A172 (cell line): ENCODE results near the gene ITGAV. TPM values are rescaled to one million over a fixed set of nuclear protein-coding genes. Genes with fewer than 3 reads are reported as not detected.
A peak's percentile ranks its signal among the peaks of the same experiment; 100 is the strongest.

Experiments
- DNase-seq: peaks from one replicate; pipeline ENCODE4 v3.0.0-alpha.2; 2015; ENCODE audit warnings: low spot score
- total RNA-seq: library from RNA; depleted of rRNA; stranded (reverse); fragments of >200 nt; shearing (Covaris generic); gene quantifications from 2 replicates; pipeline ENCODE4 v1.2.3, GENCODE V29; 2014

The ITGAV gene
- total RNA-seq, 1 experiment from 2014 or later: 110 TPM

DNA sequence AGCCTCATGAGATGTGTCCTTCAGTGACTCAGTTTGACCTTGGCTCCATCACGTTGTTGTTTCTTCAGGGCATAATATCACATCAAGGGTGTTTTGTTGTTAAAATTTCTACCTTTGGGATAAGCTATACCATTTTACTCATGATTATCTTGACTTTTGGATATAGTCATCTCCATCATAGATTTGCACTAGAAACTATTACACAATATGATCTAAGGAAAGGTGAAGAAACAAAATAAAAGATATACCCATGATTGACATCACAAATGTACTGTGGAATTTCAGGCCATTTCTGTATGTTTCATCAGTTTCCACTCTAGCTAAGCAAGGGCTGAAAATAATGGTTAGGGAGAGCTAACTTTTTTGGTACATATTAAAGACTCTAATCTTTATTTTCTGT, 79.3 kb downstream of the ITGAV start:
- DNase-seq: no peak

DNA sequence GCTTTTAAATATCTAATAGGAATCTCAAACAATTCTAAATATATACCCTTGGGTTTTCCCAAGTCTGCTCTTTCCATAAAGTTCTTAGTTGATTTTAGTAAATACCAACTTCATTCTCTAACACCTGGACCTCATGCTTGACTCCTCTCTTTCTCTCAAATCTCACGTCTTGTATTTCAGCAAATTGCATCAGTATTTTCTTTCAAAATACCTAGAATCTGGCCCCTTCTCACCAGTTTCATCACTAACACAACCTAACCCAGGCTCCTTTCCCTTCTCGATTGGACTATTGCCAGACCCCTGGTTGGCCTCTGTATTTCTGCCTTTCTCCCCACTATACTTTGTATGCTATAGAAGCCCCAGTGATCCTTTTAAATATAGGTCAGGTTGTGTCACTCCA, 81.0 kb downstream of the ITGAV start:
- no peak for DNase-seq

DNA sequence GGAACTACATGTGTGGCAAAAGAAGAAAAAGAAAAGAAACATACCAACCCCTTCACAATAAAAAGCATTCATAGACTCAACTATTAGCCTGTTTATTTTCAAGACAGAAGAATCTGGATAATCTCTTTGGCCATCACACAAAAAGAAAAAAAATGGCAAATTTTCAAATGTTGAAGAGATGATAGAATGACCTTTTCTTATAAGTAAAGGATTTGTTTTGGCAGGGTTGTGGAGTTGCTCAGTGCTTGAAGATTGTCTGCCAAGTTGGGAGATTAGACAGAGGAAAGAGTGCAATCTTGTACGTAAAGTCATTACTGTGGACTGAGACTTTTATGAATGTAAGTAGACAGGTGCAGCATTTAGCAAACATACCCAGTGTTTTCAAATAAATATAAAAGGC, 85.5 kb downstream of the ITGAV start:
- no peak for DNase-seq

DNA sequence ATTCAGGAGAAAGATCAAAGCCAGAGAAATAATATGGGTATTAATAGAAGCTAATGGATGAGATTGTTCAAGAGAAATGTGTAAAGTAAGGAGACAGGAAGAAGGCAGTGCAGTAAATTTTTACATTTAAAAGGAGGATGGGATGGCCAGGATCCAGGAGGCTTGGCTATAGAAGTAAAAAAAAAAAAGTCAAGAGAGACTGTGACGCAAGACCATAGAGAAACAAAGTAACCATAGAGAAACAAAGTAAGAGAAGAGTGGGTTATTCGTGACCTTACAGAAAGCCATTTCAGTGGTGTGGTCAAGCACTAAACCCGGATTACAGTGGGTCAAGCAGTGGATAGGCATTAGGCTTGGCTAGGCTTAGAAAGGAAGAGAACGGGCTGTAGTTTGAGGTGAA, 93.5 kb downstream of the ITGAV start:
- no peak for DNase-seq

DNA sequence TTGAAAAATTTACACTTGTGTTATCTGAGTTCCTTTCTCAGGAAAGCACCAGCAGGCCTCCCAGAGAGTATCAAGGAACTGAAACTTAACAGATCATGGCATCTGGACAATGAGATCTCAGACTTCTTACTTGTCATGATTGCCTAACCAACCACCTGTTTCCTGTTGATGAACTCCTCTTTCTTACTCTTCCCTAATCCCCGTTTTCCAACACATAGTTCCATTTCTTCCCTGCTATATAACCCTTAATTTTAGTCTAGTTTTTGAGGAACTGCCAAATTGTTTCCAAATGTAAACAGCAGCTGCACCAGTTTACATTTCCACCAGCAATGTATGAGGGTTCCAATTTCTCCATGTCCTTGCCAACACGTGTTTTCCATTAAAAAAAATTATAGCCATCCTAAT, 98.0 kb downstream of the ITGAV start:
- DNase-seq: no peak

DNA sequence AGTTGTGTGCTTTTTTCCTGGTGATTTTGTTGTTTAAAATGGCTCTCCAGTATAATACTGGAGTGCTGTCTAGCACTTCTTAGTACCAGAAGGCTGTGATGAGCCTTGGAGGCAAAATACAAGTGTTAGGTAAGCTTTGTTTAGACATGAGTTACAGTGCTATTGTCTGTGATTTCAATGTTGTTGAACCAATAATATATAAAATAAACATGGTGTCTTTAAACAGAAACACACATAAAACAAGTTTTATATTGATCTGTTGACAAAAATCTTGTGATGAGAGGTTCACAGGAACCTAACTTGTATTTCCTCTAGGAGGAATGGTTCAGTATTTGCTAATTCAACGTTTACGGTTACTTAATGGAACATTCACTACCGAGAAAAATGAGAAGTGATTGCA, 99.0 kb downstream of the ITGAV start:
- DNase-seq: no peak

DNA sequence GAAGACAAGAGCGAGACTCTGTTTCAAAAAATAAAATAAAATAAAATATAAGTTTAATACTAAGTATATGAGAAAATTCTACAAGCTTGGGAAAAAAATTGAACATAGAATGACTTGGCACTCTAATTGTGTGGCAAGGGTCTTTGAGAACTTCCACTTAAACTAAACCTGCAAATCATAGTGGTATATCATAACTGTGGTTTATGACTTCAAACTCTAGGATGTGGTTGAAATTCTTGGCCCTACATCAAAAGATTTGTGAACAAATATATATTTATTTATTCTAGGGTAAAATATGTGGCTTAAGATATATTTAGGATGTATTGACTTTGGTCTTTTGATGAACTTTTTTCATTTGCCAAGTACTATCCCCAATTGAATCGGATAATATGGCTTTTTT, 100.9 kb downstream of the ITGAV start:
- DNase-seq: no peak

DNA sequence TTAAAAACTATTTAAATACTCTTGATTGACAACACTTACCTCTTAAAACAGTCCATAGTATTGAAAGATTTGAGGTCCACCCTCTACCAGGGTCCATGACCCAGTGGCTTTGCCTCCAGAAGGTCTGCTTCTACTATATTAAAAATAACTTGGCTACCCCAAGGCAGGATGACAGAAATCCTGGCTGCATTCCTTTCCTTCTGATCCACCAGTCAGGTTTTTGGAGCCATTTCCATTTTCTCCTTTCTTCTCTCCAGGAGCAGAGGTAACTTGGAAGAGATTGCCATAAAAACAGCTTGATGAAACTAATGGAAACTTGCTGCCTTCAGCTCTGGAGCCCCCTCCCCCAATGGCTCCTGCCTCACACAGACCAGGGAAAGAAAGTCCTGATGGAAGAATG, 101.4 kb downstream of the ITGAV start:
- DNase-seq: no peak

DNA sequence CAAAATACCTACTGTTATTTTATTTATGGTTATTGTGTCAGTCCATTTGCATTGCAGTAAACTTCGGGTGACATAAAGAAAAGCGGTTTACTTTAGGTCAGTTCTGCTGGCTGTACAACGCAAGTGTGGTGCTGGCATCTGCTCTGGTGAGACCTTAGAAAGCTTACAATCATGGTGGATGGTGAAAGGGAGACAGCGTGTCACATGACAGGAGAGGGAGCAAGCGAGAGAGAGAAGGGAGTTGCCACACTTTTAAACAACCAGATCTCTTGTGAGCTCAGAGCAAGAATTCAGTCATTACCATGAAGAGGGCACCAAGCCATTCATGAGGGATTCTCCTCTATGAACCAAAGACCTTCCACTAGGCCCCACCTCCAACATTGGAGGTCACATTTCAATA, 102.0 kb downstream of the ITGAV start:
- DNase-seq: no peak

DNA sequence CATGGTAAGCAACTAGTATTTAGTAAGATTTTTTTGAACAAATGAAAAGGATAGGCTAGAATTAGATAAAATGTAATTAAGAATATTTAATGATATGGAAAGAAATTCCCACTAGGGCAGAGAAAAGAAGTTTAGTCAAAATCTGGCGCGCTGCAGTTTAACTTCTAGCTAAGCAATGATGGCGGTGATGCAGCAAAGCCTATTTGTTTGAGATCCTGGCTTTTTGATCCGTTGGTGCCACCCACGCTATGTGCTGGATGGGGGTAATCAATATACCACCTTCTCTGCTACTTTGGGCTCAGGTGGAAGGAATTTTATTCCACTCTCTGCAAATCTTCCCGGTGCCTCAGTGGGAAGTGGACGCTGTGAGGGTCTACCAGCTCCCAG, 103.6 kb downstream of the ITGAV start:
- DNase-seq: no peak

DNA sequence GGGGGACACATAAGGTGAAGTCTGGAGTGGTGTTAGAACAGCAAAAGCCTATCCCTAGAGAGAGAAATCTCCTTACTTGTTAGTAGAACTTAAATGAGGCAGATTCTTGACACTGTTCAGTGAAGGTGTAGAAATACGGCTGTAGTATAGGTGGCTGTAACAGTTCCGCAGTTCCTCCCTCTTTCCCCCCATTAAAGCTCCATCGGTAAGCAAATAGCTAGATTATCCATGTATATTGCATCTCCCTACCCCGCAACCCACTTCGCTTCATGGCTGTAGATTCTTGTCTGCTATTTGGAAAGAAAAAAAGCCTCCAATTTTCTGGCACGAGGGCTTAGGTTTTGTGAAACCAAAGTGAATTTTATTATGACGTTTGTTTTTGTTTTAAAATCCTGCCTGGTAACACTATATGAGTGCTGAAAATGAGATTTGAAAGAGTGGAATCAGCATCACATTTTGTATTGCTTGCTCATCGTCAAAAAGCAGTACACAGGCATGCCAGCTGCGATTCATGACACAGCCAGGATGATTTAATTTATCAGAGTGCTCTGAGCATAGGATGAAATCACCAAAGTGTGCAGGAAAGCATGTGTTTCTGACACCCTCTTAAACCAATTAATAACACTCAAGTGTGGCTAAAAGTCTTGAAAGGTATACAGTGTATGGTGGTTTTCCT, 105.4 kb downstream of the ITGAV start:
- DNase-seq: peak; percentile 40

DNA sequence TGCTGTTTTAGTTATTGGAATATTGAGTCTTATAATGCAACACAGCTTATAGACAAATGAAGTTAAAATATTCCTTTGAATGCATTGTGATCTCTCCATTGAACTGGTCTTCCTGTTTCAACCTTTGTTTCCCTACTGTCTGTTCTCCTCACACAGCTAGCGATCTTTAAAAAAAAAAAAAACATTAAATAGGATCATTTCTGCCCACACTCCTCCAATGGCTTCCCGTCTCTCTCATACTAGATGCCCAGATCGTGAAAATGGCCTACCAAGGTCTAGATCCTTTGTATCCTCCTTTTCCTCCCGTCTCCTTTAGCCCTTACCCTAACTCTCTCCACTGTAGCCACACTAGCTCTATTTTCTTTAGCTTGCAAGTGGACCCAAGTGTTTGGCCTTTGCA, 106.4 kb downstream of the ITGAV start:
- no peak for DNase-seq

DNA sequence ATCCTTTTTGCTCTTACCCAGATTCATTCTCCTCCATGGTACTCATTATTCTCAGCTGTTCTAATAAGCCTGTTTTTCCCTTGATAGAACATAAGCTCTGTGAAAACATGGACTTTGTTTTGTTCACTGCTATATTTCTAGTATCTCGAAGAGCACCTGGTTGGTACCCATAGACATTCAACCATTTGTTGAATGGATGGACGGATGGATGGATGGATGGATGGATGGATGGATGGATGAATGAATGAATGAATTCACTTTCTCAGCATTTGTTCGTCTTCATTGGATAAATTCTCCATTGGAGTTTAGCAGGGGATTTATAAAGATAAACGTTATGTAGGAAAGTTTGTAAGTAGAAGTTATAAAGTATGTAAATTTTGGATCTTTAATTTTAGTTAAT, 106.9 kb downstream of the ITGAV start:
- no peak for DNase-seq

DNA sequence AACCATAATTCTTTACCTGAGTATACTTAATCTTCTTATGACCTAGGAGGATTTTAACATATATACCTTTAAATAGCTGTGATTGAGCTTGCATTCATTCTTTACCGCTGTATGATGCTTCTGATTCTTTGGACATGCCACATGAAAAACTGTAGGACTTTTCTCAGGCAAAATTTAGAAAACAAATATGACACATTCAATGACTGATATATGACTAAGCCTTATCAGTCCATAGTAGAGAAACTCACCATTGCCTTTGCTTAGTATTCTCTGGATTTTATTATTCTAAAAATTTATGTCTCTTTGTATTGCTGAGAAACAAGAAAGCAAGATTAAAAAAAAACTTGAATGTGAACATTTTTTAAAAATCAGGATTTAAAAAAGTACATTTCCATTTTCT, 107.7 kb downstream of the ITGAV start:
- no peak for DNase-seq

DNA sequence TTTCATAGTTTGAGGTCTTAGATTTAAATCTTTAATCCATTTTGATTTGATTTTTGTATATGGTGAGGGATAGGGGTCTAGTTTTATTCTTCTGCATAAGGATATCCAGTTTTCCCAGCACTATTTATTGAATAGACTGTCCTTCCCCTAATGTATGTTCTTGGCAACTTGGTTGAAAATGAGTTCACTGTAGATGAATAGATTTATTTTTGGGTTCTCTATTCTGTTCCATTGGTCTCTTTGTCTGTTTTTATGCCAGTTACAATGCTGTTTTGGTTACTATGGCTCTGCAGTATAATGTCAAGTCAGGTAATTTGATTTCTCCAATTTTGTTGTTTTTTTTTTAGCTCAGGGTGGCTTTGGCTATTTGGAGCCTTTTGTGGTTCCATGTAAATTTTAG, 109.9 kb downstream of the ITGAV start:
- no peak for DNase-seq

DNA sequence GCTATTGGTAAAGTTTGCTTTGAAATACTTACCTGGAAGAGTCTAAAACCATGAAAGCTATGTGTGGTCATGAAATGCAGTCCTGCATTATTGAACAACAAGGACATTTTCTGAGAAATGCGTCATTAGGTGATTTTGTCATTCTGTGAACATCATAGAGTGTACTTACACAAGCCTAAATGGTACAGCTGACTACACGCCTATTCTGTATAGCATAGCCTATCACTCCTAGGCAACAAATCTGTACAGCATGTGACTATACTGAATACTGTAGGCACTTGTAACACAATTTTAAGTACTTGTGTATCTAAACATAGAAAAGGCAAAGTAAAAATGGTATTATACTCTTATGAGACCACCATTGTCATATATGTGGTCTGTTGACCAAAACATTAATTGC, 112.2 kb downstream of the ITGAV start:
- DNase-seq: no peak

DNA sequence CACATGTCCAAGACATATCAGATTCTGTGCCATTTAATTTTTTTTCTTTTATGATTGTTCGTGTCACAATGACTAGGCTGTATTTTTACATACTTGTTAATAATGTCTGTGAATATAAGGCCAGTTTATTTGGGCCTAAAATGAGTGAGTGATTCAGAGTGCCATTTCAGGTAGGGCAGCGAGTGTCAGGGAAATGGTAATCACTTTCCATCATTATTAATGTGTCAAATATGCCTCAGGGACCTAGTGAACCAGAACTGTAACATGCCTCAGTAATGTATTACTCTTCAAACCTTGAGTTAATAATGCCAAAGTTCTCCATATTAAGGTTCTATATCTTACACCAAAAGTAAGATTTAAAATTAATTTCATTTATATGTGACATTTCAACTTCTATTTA, 112.6 kb downstream of the ITGAV start:
- no peak for DNase-seq

DNA sequence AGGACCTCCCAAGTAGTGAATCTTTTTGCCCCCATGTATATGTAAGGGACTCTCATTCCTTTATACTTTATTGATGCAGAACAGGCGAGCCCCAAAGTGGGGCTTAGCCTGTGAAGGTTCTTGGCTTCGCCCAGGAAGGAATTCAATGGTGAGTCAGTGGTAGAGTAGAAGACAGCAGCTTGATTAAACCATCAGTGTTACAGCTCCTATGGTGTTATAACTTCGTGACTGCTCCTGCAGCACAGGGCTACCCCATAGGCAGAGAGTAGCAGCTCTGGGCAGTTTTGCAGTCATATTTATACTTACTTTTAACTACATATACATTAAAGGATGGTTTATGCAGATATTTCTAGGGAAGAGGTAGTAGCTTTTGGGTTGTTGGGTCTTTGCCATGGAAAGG, 115.0 kb downstream of the ITGAV start:
- no peak for DNase-seq

DNA sequence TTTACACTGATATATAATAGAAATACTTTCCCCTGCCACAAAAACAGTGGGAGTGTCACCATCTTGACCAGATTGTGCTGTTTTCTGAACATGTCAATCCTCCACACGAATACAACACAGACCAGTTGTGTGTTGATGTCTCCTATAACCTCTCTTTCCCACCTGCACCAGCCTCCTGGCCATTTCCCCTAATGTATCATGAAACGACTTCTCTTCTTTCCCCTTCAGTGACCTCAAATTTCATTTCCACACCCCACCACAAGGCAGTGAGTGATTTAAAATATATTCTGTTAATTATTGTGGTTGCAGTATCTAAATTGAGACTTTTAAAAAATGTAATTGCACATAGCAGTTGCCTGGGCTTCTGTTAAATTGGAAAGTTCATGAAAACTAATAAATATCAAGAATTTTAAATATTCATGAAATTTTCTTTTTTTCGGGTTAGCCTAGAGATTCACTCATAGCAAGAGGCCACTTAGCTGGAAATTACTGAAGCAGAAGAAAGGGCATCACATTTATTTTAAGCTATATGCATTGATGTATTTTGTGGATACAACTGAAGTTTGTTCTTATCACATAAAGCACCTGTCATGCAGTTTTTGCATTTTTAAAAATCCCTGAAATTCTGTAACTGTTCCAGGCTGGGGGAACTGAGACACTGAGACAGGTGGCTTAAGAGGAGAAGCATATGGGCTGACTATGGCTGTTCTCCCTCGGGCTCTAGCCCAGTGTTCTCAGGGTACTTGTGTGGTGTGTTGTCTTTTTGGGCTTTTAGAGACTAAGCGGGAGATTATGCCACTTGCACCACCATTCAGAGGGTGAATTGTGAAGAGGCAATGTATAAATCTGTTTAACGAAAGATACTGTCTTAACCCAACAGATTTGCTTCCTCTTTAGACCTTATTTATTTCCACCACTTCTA, 119.9 kb downstream of the ITGAV start:
- DNase-seq: no peak

DNA sequence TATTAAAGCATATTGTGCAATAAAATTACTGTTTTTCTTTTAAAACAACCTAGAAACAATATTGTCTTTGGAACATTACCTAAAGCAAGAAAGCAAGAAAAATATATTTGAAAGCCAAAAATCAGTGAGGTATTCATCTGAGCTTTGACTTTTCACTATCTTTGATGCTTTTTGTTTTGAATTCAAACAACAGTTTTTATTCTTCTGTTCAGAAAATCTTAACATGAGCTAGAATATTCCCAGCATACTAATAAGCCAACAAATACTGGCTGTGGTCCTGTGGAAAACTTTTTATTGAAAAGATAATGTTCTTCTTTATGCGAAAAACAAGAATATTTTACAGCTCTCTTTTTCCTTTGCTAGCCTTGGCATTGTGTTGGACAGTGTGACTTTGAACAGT, 123.8 kb downstream of the ITGAV start:
- no peak for DNase-seq

DNA sequence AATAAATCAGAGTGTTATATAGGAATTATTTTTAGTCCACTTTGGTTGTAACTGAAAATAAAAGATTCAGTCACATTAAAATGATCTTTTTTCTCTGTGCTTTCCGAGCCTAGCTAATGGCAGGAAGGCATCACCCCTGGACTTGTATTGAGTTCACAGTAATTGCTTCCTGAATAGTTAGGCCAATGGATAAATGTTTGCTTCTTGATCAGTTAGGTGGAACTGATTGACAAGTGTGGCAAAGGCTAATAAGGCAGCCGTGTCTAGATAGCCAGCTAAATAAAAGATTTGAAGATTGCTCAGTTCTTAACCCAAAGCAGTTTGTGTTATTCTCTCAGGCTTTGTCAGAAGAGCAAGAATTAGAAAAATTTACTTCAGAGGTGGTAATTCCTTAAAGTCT, 124.8 kb downstream of the ITGAV start:
- no peak for DNase-seq

DNA sequence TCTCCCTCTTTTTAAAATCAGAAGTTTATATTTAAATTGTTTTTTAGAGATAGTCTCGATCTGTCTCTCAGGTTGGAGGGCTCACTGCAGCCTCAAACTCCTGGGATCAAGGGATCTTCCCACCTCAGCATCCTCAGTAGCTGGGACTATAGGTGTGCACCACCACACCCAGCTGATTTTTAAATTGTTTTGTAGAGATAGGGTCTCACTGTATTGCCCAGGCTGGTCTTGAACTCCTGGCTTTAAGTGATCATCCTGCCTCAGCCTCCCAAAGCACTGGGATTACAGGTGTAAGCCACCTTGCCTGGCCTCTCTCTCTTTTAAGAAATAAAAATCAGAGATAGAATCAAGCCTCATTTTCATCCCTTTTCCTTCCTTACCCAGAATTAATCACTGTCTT, 126.1 kb downstream of the ITGAV start:
- DNase-seq: no peak

DNA sequence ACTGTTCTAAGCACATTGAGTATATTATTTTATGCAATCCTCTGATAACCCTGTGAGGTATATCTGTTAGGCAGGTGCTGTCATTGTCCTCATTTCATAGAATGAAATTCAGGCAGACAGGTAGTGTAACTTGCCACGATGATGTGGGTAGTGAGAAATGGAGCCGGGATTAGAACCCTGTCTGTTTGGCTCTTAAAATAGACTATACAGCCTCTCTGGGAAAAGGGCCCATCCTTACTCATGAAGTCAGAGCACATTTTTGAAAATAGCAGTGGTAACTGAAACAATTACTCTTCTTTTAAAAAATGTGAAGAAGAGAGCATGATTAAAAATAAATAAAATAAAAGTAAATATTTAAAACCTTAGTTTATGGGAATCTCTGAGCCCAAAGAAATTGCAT, 127.0 kb downstream of the ITGAV start:
- DNase-seq: no peak
